Epithelial cell of esophagus (primary cell): ENCODE results near the gene COL28A1.

Experiments used
- DNase-seq: peaks from one replicate; pipeline ENCODE4 v3.0.0; 2010; ENCODE audit warnings: low read depth
- H3K4me3 ChIP-seq: 2 replicates; pipeline ENCODE4 v1.5.1; 2011; ENCODE audit warnings: mild to moderate bottlenecking, low read length, control low read depth
- CTCF ChIP-seq: IDR thresholded peaks from 2 replicates; pipeline ENCODE4 v1.5.1; 2011; ENCODE audit warnings: low read depth, mild to moderate bottlenecking, low read length, control low read depth, inconsistent platforms; ENCODE audit not compliant: insufficient read depth; ENCODE audit errors: missing control alignments

Gene COL28A1

GRCh38 chr7:7424151-7424873 lies 111.4 kb downstream of the COL28A1 start:
- DNase-seq, result peak; percentile 75
- peak; percentile 92 for TF ChIP-seq CTCF
- H3K4me3 ChIP-seq, result peak overlapping the region; percentile 37

GRCh38 chr7:7422641-7423040 lies 113.0 kb downstream of the COL28A1 start:
- no peak for DNase-seq
- no peak for TF ChIP-seq CTCF
- no peak overlapping the region for H3K4me3 ChIP-seq

DNA sequence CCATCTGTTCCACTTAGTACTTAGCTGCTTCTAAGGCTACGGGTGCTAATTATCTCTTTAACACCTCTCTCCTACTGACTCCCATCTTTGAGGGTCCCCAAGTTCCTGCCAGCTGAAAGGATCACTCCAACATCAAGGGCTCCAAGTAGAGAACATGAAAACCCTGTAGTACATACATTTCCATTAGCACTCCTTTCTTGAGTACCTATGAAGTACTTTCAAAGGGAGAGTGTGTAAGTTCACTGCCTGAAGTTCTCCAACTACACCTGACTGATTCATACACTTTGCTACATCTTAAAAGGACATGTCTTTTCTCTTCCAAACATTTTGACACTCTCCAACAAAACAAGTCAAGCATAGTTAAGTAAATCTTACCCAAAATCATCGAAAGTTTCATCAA lies 113.8 kb downstream of the COL28A1 start:
- no peak overlapping the region for H3K4me3 ChIP-seq
- DNase-seq, result no peak
- no peak for TF ChIP-seq CTCF

GRCh38 chr7:7418997-7419396 lies 116.7 kb downstream of the COL28A1 start:
- no peak for TF ChIP-seq CTCF
- H3K4me3 ChIP-seq, result no peak overlapping the region
- DNase-seq, result peak; percentile 20

GRCh38 chr7:7417851-7418250 lies 117.8 kb downstream of the COL28A1 start:
- DNase-seq, result no peak
- H3K4me3 ChIP-seq, result no peak overlapping the region
- no peak for TF ChIP-seq CTCF

GRCh38 chr7:7417414-7417813 lies 118.3 kb downstream of the COL28A1 start:
- DNase-seq, result no peak
- H3K4me3 ChIP-seq, result no peak overlapping the region
- no peak for TF ChIP-seq CTCF
